ENCODE measurements around the gene SEMA6D. TPM values are rescaled to one million over a fixed set of nuclear protein-coding genes. Genes with fewer than 3 reads are reported as not detected.

The SEMA6D gene
- polyA plus RNA-seq, 1 donor (not counting 4 experiments of a cell fraction or from before 2014, with no cell fraction given), result 0.67 TPM

DNA sequence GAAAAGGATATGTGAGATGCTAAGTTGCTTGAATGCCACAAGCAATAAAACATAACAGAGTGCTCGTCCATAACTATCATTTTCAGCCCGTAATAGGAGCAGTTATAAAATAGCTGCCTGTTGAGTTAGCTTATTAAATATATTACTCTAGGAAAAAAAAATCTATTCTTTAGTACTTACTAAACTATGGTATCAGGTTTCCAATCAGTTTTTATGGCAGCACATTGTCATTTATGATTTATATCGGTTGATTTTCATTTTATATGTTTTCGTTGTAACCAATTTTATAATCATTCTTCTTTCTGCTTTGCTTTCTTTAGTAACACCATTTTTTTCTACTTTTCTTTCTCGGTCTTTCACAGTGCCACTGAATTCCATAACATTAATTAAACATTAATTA lies 51.9 kb downstream of the SEMA6D start:
- H4K20me1 ChIP-seq (ENCODE audit: control insufficient read depth, extremely low read depth, insufficient read depth, low read length), result no peaks in the 10 kb centered on the region
- H3K9me3 ChIP-seq (ENCODE audit: control insufficient read depth, low read depth, low read length), result no peaks in the 10 kb centered on the region
- no peak overlapping the region for H3K9ac ChIP-seq (ENCODE audit: control insufficient read depth, extremely low read depth, insufficient read depth, low read length)
- H3K27me3 ChIP-seq (ENCODE audit: control insufficient read depth, extremely low read depth, insufficient read depth, low read length), result no peaks in the 10 kb centered on the region
- DNase-seq (ENCODE audit: low read depth, low spot score), result no peak
- H2AFZ ChIP-seq (ENCODE audit: control insufficient read depth, low read length), result no peak overlapping the region
- no peak overlapping the region for H3K27ac ChIP-seq (ENCODE audit: control insufficient read depth, insufficient read depth, low read length)
- no peak for TF ChIP-seq CTCF (optimal IDR thresholded peaks at IDR 0.05 in 1 of 3, IDR thresholded peaks at IDR 0.05 in 1 of 3, conservative IDR thresholded peaks at IDR 0.05 in 1 of 3; ENCODE audit: extremely low read depth in 1 of 3, insufficient read depth in 2 of 3, low read length in 3 of 3)
- no peak for TF ChIP-seq EZH2 (IDR thresholded peaks at IDR 0.05; ENCODE audit: low read length)
- dilution Hi-C loops (cut with MboI; ENCODE audit: extremely low pct_ligation_motif_present, low sequenced_read_pairs), result no loop called here
- no peaks in the 10 kb centered on the region for H3K4me1 ChIP-seq (ENCODE audit: control insufficient read depth, extremely low read depth, insufficient read depth, low read length)
- H3K36me3 ChIP-seq (ENCODE audit: control insufficient read depth in 2 of 2, extremely low read depth in 1 of 2, insufficient read depth in 2 of 2, low read length in 2 of 2), result no peaks in the 10 kb centered on the region
- no peak overlapping the region for H3K4me3 ChIP-seq (ENCODE audit: control insufficient read depth in 2 of 3, extremely low read depth in 1 of 3, insufficient read depth in 2 of 3, low read depth in 1 of 3, low read length in 3 of 3)
- H3K79me2 ChIP-seq (ENCODE audit: control insufficient read depth, insufficient read depth, low read length), result no peaks in the 10 kb centered on the region
- no peak overlapping the region for H3K4me2 ChIP-seq (ENCODE audit: control insufficient read depth, extremely low read depth, insufficient read depth, low read depth, low read length)
- no peaks in the 10 kb centered on the region for H3K9me1 ChIP-seq (ENCODE audit: control insufficient read depth, extremely low read depth, insufficient read depth, low read length)
- FAIRE-seq, result no peak

DNA sequence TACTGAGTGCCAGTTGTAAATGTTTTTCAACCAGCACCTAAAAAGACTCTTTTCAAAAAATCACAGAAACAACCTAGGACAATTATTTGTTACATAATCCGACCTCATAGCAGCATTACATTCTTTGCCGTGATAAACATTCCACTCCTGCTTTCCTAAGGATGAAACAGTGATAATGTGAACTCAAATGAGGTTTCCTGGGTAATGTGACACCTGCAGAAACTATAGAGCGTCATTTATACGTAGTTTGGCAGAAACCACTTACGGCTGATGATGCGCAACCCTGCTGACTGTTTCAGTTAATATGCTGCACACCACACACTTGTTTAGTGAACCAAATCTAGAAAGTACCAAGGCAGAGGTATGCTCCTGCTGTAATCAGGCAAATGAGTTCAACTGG lies 55.8 kb downstream of the SEMA6D start:
- TF ChIP-seq EZH2 (IDR thresholded peaks at IDR 0.05; ENCODE audit: low read length) (no peak), CTCF (optimal IDR thresholded peaks at IDR 0.05 in 1 of 3, IDR thresholded peaks at IDR 0.05 in 1 of 3, conservative IDR thresholded peaks at IDR 0.05 in 1 of 3; ENCODE audit: extremely low read depth in 1 of 3, insufficient read depth in 2 of 3, low read length in 3 of 3) (no peak)
- H3K36me3 ChIP-seq (ENCODE audit: control insufficient read depth in 2 of 2, extremely low read depth in 1 of 2, insufficient read depth in 2 of 2, low read length in 2 of 2), result no peaks in the 10 kb centered on the region
- H3K27me3 ChIP-seq (ENCODE audit: control insufficient read depth, extremely low read depth, insufficient read depth, low read length), result no peaks in the 10 kb centered on the region
- H3K9ac ChIP-seq (ENCODE audit: control insufficient read depth, extremely low read depth, insufficient read depth, low read length), result no peak overlapping the region
- H4K20me1 ChIP-seq (ENCODE audit: control insufficient read depth, extremely low read depth, insufficient read depth, low read length), result no peaks in the 10 kb centered on the region
- no peaks in the 10 kb centered on the region for H3K9me1 ChIP-seq (ENCODE audit: control insufficient read depth, extremely low read depth, insufficient read depth, low read length)
- FAIRE-seq (no peak), DNase-seq (ENCODE audit: low read depth, low spot score) (no peak)
- H3K9me3 ChIP-seq (ENCODE audit: control insufficient read depth, low read depth, low read length), result no peaks in the 10 kb centered on the region
- no peak overlapping the region for H3K4me3 ChIP-seq (ENCODE audit: control insufficient read depth in 2 of 3, extremely low read depth in 1 of 3, insufficient read depth in 2 of 3, low read depth in 1 of 3, low read length in 3 of 3)
- H3K27ac ChIP-seq (ENCODE audit: control insufficient read depth, insufficient read depth, low read length), result no peak overlapping the region
- no peaks in the 10 kb centered on the region for H3K4me1 ChIP-seq (ENCODE audit: control insufficient read depth, extremely low read depth, insufficient read depth, low read length)
- no peaks in the 10 kb centered on the region for H3K79me2 ChIP-seq (ENCODE audit: control insufficient read depth, insufficient read depth, low read length)
- dilution Hi-C loops (cut with MboI; ENCODE audit: extremely low pct_ligation_motif_present, low sequenced_read_pairs), result no loop called here
- H2AFZ ChIP-seq (ENCODE audit: control insufficient read depth, low read length), result no peak overlapping the region
- no peak overlapping the region for H3K4me2 ChIP-seq (ENCODE audit: control insufficient read depth, extremely low read depth, insufficient read depth, low read depth, low read length)
